ENCODE measurements around the gene NBAS. TPM values are rescaled to one million over a fixed set of nuclear protein-coding genes. Genes with fewer than 3 reads are reported as not detected.

NBAS gene
- total and polyA plus RNA-seq, 2 of the 4 experiments (the other 2 are of a cell fraction): 22.3 to 105 TPM

DNA sequence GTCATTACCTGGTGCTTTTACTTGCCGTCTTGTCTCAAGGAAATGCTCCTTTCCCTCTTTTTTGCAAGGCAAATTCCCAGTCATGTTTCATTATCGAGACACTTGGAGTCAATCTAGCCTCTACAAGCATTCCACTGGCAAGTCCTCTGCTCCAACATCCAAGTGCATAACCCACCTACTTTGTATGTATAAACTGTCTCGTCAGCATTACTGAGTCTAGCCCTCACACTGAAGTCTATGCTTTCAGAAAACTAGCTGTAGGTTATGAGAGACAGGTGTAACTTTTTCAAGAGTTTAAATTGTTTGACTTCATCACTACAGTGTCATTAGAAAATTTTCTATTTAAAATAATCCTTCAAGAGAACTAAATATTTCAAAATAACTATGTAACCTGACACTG is 319.2 kb downstream of the NBAS start:
- Histone ChIP-seq H2AK5ac (ENCODE audit: low read depth, low read length) (no peak overlapping the region), H3K4me3 (ENCODE audit: insufficient read depth, low read depth, low read length) (no peak overlapping the region), H3K9me1 (ENCODE audit: insufficient read depth, low read length) (peaks cover 9% of the 10 kb centered on the region; the same call in 1 of the 2 replicates), H2AK9ac (replicated peaks; ENCODE audit: low read depth, low read length, poor library complexity) (no peak overlapping the region), H4K20me1 (ENCODE audit: insufficient read depth, low read length) (no peaks in the 10 kb centered on the region), H3K36me3 (ENCODE audit: control insufficient read depth, insufficient read depth, low read length) (peaks cover 2% of the 10 kb centered on the region; the same call in 1 of the 2 replicates), H2BK15ac (ENCODE audit: low read depth, low read length) (no peak overlapping the region), H3K23ac (ENCODE audit: low read depth, low read length) (no peak overlapping the region), H3K4ac (ENCODE audit: low read depth, low read length) (no peak overlapping the region), H3K27me3 (ENCODE audit: control insufficient read depth, insufficient read depth, low read length) (no peaks in the 10 kb centered on the region), H2AFZ (replicated peaks; ENCODE audit: low read length, poor library complexity) (no peak overlapping the region), H3K4me1 (ENCODE audit: control insufficient read depth, insufficient read depth, low read length) (no peaks in the 10 kb centered on the region), H3K79me1 (ENCODE audit: low read depth in 1 of 2, low read length in 2 of 2) (peaks cover 3 to 9% of the 10 kb centered on the region in 2 experiments), H3K4me2 (ENCODE audit: low read depth, low read length) (no peak overlapping the region), H2BK20ac (ENCODE audit: low read depth, low read length) (no peak overlapping the region), H2BK120ac (ENCODE audit: low read depth, low read length) (no peak overlapping the region), H3K9ac (ENCODE audit: low read depth, low read length) (no peak overlapping the region), H3K18ac (ENCODE audit: low read depth, low read length) (no peak overlapping the region), H3K9me3 (ENCODE audit: control insufficient read depth, insufficient read depth, low read length) (no peaks in the 10 kb centered on the region), H2BK5ac (ENCODE audit: low read depth, low read length, poor library complexity, severe bottlenecking) (no peak overlapping the region), H3K56ac (ENCODE audit: extremely low read depth, insufficient read depth, low read length) (no peak overlapping the region), H4K5ac (ENCODE audit: low read depth, low read length) (no peak overlapping the region), H3K14ac (replicated peaks; ENCODE audit: low read depth, low read length) (no peak overlapping the region), H4K8ac (ENCODE audit: low read depth in 2 of 2, low read length in 2 of 2) (no peak overlapping the region), H3K27ac (ENCODE audit: insufficient read depth, low read length) (no peak overlapping the region), H4K91ac (ENCODE audit: insufficient read depth, low read depth, low read length) (no peak overlapping the region)
- peak; percentile 32; the same call in 1 of the 2 replicates for ATAC-seq (ENCODE audit: low read depth)
- TF ChIP-seq CHD1 (IDR thresholded peaks at IDR 0.05; ENCODE audit: low read depth, low read length) (no peak), MAFK (IDR thresholded peaks at IDR 0.05; ENCODE audit: low read depth, low read length) (peak; percentile 95)
- TF ChIP-seq, protein P1, sequence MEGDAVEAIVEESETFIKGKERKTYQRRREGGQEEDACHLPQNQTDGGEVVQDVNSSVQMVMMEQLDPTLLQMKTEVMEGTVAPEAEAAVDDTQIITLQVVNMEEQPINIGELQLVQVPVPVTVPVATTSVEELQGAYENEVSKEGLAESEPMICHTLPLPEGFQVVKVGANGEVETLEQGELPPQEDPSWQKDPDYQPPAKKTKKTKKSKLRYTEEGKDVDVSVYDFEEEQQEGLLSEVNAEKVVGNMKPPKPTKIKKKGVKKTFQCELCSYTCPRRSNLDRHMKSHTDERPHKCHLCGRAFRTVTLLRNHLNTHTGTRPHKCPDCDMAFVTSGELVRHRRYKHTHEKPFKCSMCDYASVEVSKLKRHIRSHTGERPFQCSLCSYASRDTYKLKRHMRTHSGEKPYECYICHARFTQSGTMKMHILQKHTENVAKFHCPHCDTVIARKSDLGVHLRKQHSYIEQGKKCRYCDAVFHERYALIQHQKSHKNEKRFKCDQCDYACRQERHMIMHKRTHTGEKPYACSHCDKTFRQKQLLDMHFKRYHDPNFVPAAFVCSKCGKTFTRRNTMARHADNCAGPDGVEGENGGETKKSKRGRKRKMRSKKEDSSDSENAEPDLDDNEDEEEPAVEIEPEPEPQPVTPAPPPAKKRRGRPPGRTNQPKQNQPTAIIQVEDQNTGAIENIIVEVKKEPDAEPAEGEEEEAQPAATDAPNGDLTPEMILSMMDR (conservative IDR thresholded peaks at IDR 0.05; ENCODE audit: low read depth, low read length): no peak
- BruUV-seq (replicated peaks): no TSS peak
- 100% methylated on average over 1 of the region's 3 CpGs; no CpG with 5 or more reads in 1 of the 2 experiments for WGBS, 2 experiments (ENCODE audit: extremely low coverage in 2 of 2, insufficient read length in 1 of 2)
- in situ Hi-C loops (cut with MboI; ENCODE audit: low sequenced_read_pairs): no loop called here
- DNase-seq: no peak
- intact Hi-C loops (cut with micrococcal nuclease): no loop called here
- ChIA-PET POLR2A (ENCODE audit: unreplicated experiment) (no interaction called here), CTCF (no interaction called here)
- dilution Hi-C loops (cut with HindIII; ENCODE audit: low sequenced_read_pairs, unreplicated experiment): no loop called here

All from IMR-90 (cell line).